ENCODE measurements around the gene CDH7. TPM values are rescaled to one million over a fixed set of nuclear protein-coding genes. Genes with fewer than 3 reads are reported as not detected.

Gene CDH7
- total RNA-seq, 1 experiment from 2014 or later = not detected

- ChIA-PET CTCF (interaction anchor here (0.6 to 1.5 kb wide), 4 partner anchors 14 to 1733 kb away, joined by 3 to 4 read pairs (median 4); no protein-coding TSS in a partner anchor), POLR2A (no interaction called here)
- TF ChIP-seq CTCF (IDR thresholded peaks at IDR 0.05; ENCODE audit: unreplicated experiment) = no peak
- Mint-ChIP-seq H3K4me1 (ENCODE audit: insufficient read depth, unreplicated experiment) (no peaks in the 10 kb centered on the region), H3K4me3 (ENCODE audit: unreplicated experiment) (no peak overlapping the region), H3K9me3 (ENCODE audit: unreplicated experiment) (no peaks in the 10 kb centered on the region), H3K36me3 (ENCODE audit: insufficient read depth, unreplicated experiment) (peaks cover 6% of the 10 kb centered on the region), H3K27me3 (ENCODE audit: insufficient read depth, unreplicated experiment) (peaks cover 22% of the 10 kb centered on the region), H3K27ac (ENCODE audit: low read depth, unreplicated experiment) (no peak overlapping the region)
- no TSS peak for BruUV-seq (replicated peaks)
- intact Hi-C loops (cut with micrococcal nuclease) = no loop called here
- no peak for DNase-seq (ENCODE audit: unreplicated experiment)
Observed at GRCh38 chr18:65711493-65711892, 39.3 kb upstream of the CDH7 start.

- Mint-ChIP-seq H3K36me3 (ENCODE audit: insufficient read depth, unreplicated experiment) (no peaks in the 10 kb centered on the region), H3K4me3 (ENCODE audit: unreplicated experiment) (no peak overlapping the region), H3K27me3 (ENCODE audit: insufficient read depth, unreplicated experiment) (no peaks in the 10 kb centered on the region), H3K9me3 (ENCODE audit: unreplicated experiment) (no peaks in the 10 kb centered on the region), H3K4me1 (ENCODE audit: insufficient read depth, unreplicated experiment) (no peaks in the 10 kb centered on the region), H3K27ac (ENCODE audit: low read depth, unreplicated experiment) (no peak overlapping the region)
- no peak for TF ChIP-seq CTCF (IDR thresholded peaks at IDR 0.05; ENCODE audit: unreplicated experiment)
- ChIA-PET POLR2A (no interaction called here), CTCF (interaction anchor here (0.7 kb wide), 1 partner anchor 31 kb away, joined by 3 read pairs; no protein-coding TSS in a partner anchor)
- no TSS peak for BruUV-seq (replicated peaks)
- no peak for DNase-seq (ENCODE audit: unreplicated experiment)
- intact Hi-C loops (cut with micrococcal nuclease) = no loop called here
Observed at GRCh38 chr18:65721619-65722018, 29.2 kb upstream of the CDH7 start.

- TF ChIP-seq CTCF (IDR thresholded peaks at IDR 0.05; ENCODE audit: unreplicated experiment) = peak; percentile 34
- Mint-ChIP-seq H3K27me3 (ENCODE audit: insufficient read depth, unreplicated experiment) (peaks cover 21% of the 10 kb centered on the region), H3K36me3 (ENCODE audit: insufficient read depth, unreplicated experiment) (no peaks in the 10 kb centered on the region), H3K9me3 (ENCODE audit: unreplicated experiment) (no peaks in the 10 kb centered on the region), H3K4me1 (ENCODE audit: insufficient read depth, unreplicated experiment) (no peaks in the 10 kb centered on the region), H3K27ac (ENCODE audit: low read depth, unreplicated experiment) (no peak overlapping the region), H3K4me3 (ENCODE audit: unreplicated experiment) (no peak overlapping the region)
- ChIA-PET CTCF (interaction anchor here (0.5 to 1.2 kb wide), 10 partner anchors 9 to 1700 kb away, joined by 3 to 10 read pairs (median 3); no protein-coding TSS in a partner anchor), POLR2A (no interaction called here)
- BruUV-seq (replicated peaks) = no TSS peak
- DNase-seq (ENCODE audit: unreplicated experiment) = peak; percentile 61
- intact Hi-C loops (cut with micrococcal nuclease) = loop anchor here (2.0 to 5.0 kb wide), 2 partner anchors 63 to 1147 kb away; no protein-coding TSS in a partner anchor
Observed at GRCh38 chr18:65725251-65726050, 25.4 kb upstream of the CDH7 start.

GRCh38 chr18:65735155-65735554 is 15.7 kb upstream of the CDH7 start:
- BruUV-seq (replicated peaks) = no TSS peak
- no peaks in the 10 kb centered on the region for H3K9me3 Mint-ChIP-seq (ENCODE audit: unreplicated experiment)
- TF ChIP-seq CTCF (IDR thresholded peaks at IDR 0.05; ENCODE audit: unreplicated experiment) = no peak
- H3K27ac Mint-ChIP-seq (ENCODE audit: low read depth, unreplicated experiment) = no peak overlapping the region
- H3K36me3 Mint-ChIP-seq (ENCODE audit: insufficient read depth, unreplicated experiment) = no peaks in the 10 kb centered on the region
- H3K4me3 Mint-ChIP-seq (ENCODE audit: unreplicated experiment) = no peak overlapping the region
- ChIA-PET POLR2A (no interaction called here), CTCF (interaction anchor here (0.6 kb wide), 2 partner anchors 9 to 1239 kb away, joined by 3 read pairs; no protein-coding TSS in a partner anchor)
- no peak for DNase-seq (ENCODE audit: unreplicated experiment)
- no peaks in the 10 kb centered on the region for H3K4me1 Mint-ChIP-seq (ENCODE audit: insufficient read depth, unreplicated experiment)
- intact Hi-C loops (cut with micrococcal nuclease) = no loop called here
- H3K27me3 Mint-ChIP-seq (ENCODE audit: insufficient read depth, unreplicated experiment) = peaks cover 12% of the 10 kb centered on the region
